DND-41 (cell line): ENCODE results near the gene RTCB.
"Not testable (repeated sequence)": the region's sequence is repeated elsewhere in the genome, so short reads cannot be mapped to it uniquely, and the experiment has no call there.

ENCODE experiments used
- CTCF ChIP-seq: IDR thresholded peaks from 2 replicates; pipeline ENCODE4 v1.5.1; 2012; ENCODE audit warnings: borderline replicate concordance, low read length, moderate library complexity, mild to moderate bottlenecking; ENCODE audit not compliant: poor library complexity, severe bottlenecking; ENCODE audit errors: extremely low read depth
- EZH2 ChIP-seq: IDR thresholded peaks from 3 replicates; pipeline ENCODE4 v1.6.1; 2012; ENCODE audit warnings: borderline replicate concordance, low read depth, mild to moderate bottlenecking, moderate library complexity, low read length, inconsistent platforms; ENCODE audit not compliant: severe bottlenecking

DNA sequence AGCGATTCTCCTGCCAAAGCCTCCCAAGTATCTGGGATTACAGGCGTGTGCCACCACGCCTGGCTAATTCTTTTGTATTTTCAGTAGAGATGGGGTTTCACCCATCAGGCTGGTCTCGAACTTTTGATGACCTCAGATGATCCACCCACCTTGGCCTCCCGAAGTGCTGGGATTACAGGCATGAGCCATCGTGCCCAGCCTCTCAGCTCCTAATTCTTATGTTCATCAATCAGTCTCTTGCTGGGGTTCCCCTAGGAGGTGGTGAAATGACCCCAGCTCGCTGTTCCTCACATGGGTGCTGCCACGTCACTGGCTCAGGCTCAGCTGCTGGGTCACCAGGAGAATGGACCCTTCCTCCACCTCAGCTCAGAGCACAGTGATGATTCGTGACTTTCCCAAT is 54.5 kb downstream of the RTCB start, which contains the start of gene RFPL3:
- TF ChIP-seq CTCF, EZH2: not testable (repeated sequence)
